ENCODE results near the gene BTBD19.
"Not testable (repeated sequence)": the region's sequence is repeated elsewhere in the genome, so short reads cannot be mapped to it uniquely, and the experiment has no call there.

Gene BTBD19

DNA sequence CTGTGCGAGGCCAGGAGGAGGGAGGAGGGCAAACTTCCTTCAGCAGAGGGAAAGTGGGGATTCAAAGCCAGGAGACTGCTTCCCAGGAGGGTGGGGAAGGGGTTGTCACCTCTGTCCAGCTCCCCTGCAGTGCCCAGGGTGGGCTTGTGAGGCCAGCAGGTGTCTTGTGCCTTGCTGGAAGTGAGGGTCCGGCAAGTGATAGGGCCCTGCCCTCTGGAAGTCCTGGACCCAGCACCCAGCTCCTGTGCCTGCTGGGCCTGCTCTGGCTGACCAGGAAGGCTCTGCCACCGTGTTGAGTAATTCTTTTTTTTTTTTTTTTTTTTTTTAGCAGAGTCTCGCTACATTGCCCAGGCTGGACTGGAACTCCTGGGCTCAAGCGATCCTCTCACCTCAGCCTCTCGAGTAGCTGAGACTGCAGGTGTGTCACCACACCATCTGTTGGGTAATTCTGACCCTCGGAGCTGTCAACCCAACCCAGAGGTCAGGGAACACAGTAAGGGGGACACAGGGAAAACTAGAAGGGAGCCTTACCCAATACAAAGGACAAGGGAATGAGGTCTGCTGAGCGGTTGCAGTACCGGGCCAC is 21.4 kb upstream of the BTBD19 start:
- in situ Hi-C loops (cut with HindIII; ENCODE audit: low sequenced_read_pairs): no loop called here

DNA sequence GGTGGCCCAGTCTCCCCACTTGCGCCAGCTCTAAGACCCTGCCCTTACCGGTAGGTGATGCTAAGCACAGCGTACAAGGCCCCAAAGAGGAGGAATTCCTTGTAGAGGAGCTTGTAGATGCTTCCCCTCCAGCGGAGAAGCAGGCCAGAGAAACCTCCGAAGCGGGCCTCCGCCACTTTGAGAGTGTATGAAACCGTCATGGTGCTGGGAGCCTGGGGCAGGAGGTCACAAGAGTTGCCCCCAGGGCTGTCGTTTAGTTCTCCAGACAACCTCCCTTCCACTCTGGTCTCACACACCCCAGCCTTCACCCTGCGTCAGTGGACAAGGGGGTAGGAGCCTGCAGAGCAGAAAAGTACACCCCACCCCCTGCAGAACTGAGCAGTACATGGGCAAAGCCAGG is 20.8 kb upstream of the BTBD19 start:
- in situ Hi-C loops (cut with HindIII; ENCODE audit: low sequenced_read_pairs): no loop called here

DNA sequence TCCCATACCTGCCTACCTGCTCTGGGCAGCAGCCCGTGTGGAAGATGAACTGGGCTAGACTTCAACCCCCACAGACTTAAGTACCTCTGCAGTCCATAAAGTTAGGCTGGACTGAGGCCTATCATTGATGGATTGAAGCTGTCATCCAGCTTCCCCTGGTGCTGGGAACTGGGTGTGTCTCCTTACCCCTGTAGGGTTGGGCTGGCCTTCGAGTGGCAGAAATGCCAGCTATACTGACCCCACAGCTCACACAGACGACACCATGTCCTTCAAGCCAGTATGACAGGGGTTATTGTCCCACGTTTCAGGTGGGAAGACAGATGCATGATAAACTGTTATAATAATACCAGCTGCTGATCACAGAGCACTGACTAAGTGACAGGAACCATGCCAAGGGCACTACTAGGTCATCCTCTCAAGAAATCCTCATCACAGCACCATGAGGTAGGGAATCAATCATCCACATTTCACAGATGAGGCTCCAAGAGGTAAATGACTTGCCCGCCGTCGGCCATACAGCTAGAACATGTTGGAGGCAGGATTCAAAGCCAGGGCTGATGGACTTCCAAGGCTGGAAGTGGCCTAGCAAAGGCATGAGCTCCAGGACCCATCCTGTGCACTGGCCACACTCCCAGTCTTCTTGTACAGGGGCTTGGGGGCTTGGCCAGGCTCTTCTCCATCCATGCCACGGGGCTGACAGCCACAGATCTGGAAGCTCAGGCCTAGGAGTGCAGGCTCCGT is 20.0 kb upstream of the BTBD19 start, which contains the start of gene BEST4:
BEST4 (minus strand) TSS at position 51 of the 741 bp plus-strand sequence. CDS start 465 bp downstream, outside the sequence.
- in situ Hi-C loops (cut with HindIII; ENCODE audit: low sequenced_read_pairs): no loop called here

DNA sequence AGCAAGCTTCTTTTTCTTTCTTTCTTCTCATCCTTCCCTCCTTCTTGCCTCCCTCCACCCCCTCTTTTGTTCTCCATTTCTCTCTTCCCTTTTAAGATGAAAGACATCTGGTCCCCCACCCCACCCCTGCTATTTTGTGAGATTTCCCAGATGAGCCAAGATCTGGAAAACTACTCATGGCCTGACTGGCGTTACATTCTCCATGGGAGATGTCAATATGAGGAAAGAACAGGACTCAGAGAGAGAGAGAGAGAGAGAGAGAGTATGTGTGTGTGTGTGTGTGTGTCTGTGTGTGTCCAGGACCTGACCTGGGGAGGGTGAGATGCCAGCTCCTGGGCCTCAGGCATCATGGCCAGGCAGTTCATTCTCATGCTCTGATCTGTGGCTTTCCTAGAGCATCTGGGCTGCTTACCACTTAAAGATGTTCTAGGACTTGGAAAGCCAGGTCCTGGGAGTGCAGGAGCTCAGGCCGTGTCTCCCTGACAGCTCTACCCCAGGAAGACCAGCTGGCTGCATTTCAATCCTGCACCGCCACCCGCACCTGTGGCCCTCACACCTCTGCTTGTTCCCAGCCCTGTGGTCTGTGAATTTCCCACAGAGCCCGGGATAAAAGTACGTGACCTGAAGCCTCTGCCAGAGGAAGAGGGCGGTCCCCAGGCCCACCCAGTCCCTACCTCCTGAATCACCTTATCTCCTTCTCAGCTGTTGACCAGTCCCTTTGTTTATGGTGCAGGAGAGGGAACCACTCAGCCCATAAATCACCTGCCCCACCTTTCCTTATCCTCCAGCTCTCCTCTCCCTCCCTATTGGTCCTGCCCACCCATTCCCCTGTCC is 17.1 kb upstream of the BTBD19 start:
- in situ Hi-C loops (cut with HindIII; ENCODE audit: low sequenced_read_pairs): no loop called here

DNA sequence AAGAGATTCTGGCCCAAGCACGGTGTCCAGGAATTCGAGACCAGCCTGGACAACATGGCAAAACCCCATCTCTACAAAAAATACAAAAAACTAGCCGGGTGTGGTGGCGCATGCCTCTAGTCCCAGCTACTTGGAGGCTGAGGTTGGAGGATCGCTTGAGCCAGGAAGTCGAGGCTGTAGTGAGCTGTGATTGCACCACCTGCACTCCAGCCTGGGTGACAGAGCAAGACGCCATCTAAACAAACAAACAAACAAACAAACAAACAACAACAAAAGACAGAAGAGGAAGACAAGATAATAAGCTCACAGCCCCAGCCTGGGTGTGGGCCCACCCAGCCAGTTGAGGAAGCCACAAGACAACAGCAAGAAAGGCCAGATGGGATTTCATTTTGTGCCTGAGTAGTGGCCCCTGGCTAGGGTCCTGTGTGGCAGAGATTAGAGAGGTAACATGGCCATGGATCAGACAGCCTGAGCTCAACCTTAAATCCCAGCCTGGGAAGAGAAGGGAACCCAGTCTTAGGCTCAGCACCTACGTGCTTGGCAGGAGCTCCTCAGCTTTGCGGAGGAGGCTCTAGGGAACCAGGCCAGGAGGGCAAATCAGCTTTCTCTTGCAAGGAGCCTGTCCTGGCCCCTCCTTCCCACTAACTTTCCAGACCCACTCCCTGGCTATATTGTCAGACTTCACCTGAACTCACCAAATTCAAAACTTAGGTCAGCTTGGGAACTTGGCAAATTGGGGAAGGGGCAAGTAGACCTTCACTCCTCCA is 15.4 kb upstream of the BTBD19 start:
- in situ Hi-C loops (cut with HindIII; ENCODE audit: low sequenced_read_pairs): no loop called here

DNA sequence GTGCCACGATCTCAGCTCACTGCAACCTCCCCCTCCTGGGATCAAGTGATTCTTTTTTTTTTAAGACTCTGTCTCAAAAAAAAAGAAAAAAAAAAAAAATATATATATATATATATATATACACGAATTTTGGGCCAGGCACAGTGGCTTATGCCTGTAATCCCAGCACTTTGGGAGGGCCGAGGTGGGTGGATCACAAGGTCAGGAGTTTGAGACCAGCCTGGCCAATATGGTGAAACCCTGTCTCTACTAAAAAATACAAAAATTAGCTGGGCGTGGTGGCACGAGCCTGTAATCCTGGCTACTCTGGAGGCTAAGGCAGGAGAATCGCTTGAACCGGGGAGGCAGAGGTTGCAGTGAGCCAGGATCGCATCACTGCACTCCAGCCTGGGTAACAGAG is 10.4 kb upstream of the BTBD19 start:
- in situ Hi-C loops (cut with HindIII; ENCODE audit: low sequenced_read_pairs): not testable (repeated sequence)

DNA sequence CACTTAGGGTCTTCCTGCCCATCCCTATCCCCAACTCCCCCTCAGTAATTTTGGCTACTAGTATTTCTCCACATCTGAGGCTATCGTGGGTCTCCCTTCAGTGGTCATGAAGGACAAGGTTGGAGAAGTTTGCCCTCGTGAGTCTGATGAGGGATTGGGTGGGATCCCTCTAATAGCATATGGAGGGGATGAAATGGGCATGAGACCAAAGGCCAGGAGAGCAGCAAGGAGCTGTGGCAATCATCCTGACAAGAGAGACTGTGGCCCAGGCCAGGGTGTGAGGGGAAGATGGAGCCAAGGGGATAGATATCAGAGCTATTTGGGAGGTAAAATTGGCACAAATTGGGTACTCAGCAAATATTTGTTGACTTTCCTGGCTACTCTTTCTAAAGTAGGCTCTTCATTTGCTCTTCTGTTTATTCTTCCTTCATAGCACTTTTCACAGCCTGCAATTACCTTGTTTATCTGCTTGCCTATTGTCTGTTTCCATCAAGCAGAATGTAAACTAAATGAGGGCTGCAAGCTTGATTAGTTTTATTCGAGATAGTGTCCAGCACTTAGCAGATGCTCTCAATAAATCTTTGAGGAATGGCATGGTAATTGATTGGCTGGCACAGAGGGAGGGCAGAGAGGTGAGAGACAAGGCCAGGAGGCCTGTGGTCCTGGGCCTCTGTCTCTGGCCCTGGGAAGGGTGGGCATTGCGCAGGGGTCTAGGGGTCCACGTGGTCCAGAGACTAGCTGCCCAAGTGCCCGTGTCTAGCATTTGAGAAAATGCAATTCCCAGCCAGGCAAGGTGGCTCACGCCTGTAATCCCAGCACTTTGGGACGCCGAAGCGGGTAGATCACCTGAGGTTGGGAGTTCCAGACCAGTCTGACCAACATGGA is 9.6 kb upstream of the BTBD19 start:
- in situ Hi-C loops (cut with HindIII; ENCODE audit: low sequenced_read_pairs): no loop called here

DNA sequence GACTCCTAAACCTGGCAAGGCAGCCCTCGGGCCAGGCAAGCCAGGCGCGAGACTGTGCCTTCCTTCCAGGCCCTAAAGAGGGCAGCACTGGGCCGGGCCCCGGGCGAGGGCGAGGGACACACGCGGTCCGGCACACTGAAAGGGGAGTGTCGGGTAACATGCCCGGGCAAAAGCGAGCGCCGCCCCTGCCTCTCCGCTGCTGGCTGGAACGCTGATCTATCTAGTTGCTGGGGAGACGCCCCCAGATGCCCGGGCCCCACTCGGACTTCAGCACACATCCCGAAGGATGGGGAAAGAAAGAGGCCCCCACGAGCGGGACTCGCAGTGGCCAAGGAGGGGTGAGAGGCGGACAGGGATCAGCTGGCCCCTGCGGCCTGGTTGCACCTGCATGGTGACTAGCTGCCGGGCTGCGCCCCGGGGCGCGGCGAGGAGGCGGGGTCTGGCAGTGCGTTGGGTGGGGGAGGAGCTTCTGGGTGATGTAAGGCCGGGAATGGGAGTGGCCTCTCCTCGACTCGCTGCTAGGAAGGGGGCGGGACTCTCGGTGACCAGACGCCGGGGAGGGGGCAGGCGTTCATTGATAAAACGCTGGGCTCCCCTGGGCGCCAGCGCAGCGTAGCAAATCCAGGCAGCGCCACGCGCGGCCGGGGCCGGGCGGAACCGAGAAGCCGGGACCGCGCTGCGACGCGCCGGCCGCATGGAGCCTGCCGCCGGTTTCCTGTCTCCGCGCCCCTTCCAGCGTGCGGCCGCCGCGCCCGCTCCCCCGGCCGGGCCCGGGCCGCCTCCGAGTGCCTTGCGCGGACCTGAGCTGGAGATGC is 8.3 kb upstream of the BTBD19 start, which contains the start of gene PLK3:
PLK3 (plus strand) TSS at position 608 of the 815 bp plus-strand sequence; CDS start at position 695, 87 bp downstream.
- in situ Hi-C loops (cut with HindIII; ENCODE audit: low sequenced_read_pairs): no loop called here

DNA sequence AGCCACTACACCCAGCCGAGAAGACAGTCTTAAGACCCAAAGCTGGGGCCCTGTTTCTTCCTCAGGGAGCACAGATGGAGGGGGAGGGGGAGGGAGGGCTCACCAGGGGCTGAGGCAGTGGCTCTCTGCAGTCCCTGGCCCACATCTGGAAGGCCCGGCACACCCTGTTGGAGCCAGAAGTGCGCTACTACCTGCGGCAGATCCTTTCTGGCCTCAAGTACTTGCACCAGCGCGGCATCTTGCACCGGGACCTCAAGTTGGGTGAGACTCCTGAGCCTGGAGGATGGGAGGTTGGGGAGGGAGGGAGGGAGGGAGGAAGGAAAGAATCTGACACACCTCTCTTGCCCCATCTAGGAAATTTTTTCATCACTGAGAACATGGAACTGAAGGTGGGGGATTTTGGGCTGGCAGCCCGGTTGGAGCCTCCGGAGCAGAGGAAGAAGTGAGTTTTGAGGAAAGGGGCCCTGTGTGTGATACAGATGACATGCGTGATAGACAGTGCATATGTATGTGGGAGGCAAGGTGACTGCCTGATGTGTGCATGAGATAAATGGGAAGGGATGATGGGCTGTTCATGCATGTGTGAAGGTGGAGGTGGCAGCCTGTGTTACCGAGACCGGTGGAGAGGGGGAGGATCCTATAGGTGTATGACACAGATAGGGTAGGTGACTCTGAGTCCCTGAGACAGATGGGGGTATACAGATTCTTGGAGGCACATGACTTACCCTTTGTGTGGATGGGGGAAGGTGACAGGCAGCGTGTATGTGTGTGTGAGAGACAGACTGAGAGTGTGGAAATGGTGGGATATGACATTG is 6.6 kb upstream of the BTBD19 start:
- in situ Hi-C loops (cut with HindIII; ENCODE audit: low sequenced_read_pairs): no loop called here

DNA sequence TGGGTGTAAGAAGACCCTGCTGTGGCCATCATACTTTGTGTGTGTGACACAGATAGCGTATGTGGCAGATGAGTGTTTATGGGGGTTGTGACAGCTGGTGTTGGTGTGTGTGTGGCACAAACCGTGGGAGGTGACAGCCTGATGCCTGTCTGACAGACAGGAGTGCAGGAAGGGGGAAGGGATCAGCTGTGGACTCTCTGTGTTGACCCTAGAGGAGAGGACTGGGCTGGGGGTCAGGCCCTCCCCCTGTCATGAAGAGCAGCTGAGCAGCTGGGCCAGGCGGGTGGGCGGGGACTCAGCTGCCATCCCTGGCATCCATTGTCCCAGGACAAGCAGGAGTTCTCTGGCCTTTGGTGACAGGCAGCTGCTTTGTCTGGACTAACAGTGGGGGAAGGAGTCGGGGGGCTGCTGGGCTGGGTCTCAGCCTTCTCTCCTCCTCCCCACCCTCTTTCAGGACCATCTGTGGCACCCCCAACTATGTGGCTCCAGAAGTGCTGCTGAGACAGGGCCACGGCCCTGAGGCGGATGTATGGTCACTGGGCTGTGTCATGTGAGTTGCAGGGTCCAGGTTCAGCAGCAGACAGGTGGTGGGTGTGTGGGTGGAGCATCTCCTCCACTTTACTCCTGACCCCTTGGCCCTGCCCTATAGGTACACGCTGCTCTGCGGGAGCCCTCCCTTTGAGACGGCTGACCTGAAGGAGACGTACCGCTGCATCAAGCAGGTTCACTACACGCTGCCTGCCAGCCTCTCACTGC is 5.8 kb upstream of the BTBD19 start:
- in situ Hi-C loops (cut with HindIII; ENCODE audit: low sequenced_read_pairs): no loop called here

DNA sequence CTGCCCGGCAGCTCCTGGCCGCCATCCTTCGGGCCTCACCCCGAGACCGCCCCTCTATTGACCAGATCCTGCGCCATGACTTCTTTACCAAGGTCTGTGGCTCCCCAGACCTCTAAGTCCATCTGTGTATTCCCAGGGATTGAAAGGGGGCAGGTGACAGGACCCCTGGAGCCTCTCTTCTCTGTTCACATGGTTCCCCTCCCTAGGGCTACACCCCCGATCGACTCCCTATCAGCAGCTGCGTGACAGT is 5.3 kb upstream of the BTBD19 start:
- in situ Hi-C loops (cut with HindIII; ENCODE audit: low sequenced_read_pairs): no loop called here

DNA sequence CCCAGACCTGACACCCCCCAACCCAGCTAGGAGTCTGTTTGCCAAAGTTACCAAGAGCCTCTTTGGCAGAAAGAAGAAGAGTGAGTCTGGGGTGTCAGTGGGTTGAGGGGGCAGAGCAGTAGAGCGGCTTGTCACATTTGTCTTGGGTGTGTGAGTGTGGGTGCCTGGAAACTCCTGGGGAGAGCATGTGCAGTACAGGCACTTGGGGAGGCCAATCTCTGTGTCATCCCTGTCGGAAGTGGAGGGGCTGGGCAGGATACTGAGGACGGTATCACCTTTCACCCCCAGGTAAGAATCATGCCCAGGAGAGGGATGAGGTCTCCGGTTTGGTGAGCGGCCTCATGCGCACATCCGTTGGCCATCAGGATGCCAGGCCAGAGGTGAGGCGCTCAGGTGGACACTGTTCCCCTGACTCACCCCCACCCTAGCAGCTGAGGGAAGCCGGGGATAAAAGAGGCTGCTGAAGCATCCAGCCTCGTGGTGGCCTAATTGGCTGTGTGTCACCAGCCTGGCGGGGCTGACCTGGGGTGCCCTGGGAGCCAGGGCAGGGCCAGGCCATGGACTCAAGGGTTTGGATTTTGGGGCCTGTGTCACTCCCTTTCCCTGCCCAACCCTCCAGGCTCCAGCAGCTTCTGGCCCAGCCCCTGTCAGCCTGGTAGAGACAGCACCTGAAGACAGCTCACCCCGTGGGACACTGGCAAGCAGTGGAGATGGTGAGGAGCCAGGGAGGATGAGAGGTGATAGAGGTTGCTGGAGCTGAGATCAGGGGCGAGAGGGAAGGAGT is 4.8 kb upstream of the BTBD19 start:
- in situ Hi-C loops (cut with HindIII; ENCODE audit: low sequenced_read_pairs): no loop called here

DNA sequence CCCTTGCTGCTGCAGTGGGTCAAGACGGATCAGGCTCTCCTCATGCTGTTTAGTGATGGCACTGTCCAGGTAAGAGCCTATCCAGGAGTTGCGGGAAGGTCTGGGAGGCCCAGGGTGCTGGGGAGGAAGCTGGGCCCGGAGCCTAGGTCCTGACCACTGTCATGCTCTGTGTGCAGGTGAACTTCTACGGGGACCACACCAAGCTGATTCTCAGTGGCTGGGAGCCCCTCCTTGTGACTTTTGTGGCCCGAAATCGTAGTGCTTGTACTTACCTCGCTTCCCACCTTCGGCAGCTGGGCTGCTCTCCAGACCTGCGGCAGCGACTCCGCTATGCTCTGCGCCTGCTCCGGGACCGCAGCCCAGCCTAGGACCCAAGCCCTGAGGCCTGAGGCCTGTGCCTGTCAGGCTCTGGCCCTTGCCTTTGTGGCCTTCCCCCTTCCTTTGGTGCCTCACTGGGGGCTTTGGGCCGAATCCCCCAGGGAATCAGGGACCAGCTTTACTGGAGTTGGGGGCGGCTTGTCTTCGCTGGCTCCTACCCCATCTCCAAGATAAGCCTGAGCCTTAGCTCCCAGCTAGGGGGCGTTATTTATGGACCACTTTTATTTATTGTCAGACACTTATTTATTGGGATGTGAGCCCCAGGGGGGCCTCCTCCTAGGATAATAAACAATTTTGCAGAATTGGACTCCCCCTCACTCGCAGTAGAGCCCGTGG is 2.9 kb upstream of the BTBD19 start:
- in situ Hi-C loops (cut with HindIII; ENCODE audit: low sequenced_read_pairs): no loop called here

DNA sequence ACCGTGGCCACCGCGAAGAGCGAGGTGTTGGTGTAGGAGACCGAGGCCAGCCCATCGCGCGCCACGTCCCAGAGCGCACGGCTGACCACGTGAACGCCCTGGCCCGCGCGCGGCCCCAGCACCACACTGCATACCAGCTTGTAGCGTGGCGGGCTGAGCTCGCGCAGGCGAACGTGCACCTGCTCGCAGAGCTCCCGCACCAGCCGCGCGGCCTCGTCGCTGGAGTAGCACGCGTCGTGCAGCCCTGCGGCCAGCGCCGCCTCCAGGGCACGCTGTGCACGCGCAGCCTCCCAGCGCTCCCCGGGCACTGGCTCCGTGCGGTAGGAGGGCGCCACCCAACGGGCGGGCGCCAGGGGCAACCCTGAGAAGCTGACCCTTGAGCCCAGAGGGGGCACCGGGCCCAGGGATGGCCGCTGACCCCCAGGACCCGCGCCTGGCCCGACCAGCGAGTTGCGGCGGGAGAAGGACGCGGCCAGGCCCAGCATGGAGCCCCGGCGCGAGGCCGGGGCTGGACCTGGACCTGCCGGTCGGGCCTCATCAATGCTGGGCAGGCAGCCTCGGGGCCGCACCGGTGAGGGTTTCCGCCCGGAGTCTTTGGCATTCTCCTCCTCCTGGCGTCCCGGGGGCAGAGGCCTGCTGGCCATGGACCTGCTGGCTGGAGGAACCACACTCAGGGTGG is 2.2 kb upstream of the BTBD19 start:
- in situ Hi-C loops (cut with HindIII; ENCODE audit: low sequenced_read_pairs): no loop called here

DNA sequence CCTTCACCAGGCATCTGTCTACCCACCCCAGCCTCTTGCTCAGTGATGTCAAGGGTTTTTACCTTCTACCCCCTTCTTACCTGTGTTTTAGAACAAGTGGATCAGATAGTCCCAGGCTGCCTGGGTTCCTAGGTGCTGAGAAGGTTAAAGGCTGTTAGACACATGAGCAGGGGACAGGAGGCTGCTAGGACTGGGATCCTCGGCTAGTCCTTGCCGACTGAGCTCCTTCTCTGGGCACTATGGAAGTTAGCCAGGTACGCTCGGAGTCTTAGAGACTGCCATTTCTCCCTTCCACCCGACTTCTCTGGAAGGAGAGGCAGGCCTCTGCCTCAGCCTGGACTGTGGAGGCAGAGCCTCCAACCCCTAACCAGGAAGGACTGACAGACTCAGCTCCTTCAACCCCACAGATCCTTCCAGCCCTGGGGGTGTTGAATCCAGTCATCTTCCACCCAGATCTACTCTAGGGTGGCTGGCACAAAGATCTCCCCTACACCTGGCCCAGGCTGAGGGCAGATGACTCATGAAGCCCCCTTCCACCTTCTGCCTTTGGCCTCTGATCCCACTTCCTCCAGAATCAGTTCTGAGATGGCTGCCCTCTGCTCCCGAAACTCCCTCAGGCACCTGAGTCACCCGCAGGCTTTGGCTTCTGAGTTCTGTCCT is 1.5 kb upstream of the BTBD19 start, which contains the start of gene DYNLT4:
DYNLT4 (minus strand) TSS at position 648 of the 660 bp plus-strand sequence. CDS start 683 bp downstream, outside the sequence.
- in situ Hi-C loops (cut with HindIII; ENCODE audit: low sequenced_read_pairs): no loop called here
